Stimulated activated CD8-positive, alpha-beta memory T cell treated with anti-CD3 and anti-CD28 coated beads, Interleukin-4, amount 100 ng/mL, for 24 hours (primary cell): Measurements from ENCODE around the gene TXN.
"Not testable (repeated sequence)": the region's sequence is repeated elsewhere in the genome, so short reads cannot be mapped to it uniquely, and the experiment has no call there.

Experiments
- DNase-seq: peaks from one replicate; pipeline ENCODE4 v3.0.0-alpha.2; 2020; ENCODE audit warnings: low read depth

TXN gene

DNA sequence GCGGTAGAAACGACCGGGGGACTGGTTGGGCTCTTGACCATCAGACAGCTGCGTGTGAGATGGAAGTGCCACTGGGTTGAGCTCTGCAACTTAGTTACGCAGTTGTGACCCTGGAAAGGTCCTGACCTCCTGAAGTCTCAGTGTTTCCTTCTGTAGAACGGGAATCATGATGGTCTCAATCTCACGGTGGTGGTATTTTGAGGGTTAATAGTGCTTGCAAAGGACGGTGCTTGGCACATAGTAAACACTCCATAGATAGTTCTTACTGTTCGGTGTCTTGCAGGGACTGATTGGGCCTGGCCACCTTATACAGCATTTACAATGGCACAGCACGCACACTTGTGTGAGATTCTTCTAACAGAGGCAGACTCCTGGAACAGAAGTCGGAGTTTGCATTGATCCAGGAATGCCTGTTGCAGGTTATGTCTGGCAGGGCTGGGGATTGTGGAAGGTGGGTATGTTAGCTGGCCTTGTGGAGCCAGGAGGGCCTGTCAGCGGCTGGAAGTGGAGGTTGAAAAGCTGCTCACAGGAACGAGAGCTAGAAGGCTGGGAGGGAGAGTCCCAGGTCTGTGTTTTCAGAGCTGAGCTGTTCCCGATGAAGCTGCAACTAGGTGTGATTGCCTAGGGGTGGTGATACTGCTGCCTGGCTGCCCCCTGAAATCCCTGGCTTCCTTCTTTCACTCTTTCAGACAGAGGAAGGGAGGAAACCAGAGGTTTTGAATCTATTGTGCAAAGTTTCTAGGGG lies 962 bp upstream of the TXN start:
- no peak for DNase-seq

DNA sequence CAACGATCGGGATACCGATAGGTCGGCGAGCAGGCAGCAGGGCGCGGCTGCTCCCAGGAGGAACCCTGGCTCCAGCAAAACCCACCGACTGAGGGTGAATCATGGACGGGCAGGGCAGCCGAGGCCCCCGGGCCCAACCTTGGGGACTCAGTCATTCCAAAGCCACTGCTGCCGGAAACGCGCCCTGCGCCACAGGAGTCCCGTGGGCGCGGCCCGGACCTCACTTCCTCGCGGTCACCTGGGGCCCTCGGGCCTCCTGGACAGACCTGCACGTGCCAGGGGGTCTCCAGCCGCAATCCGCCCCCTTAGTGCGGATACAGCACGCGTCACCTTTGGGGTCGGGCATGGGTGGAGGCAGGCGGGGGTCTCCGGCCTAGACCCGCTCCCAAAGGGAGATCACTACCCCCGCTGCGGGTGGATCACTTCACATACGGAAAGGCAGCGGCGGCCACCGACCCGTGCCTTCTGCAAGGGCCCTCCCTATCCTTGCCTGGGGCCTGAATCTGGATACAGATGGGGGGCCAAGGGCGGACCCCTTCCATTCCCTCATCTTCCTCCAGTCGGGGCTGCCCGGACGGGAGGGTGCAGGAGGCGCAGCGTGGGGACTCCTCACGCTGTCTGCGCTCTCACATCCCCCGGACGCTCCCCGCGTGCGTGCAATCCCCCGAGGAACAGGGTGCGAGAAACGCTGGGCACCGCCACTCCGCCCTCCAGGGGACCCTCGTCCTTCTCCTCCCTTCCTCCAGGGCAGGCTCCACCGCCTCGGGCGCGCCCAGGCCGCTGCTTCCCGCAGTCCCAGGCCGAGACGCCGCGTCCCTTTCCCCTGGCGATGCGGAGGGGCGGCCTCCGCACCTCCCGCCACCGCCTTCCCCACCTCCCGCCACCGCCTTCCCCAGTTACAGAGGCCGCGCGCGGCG lies 586 bp downstream of the TXN start:
- DNase-seq = peak; percentile 48

DNA sequence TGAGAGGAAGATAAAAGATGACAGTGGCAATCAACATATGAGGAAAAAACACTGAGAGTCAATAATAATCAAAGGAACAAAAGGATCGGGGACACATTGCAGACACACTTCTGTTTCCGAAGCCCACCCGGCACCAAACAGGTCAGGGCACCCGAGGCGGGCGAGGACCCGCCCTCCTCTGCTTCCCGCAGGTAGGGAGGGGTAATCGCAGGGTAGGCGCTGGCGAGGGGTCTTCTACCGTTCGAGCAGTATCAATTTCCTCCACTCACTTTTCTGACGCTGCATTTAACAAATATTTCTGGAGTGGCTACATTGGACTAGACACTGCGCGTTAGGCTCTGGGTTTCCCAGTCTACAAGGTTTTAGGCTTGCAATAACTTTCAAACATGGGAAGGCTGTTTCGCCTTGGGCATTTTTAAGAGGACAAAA lies 1.3 kb downstream of the TXN start:
- DNase-seq = no peak

DNA sequence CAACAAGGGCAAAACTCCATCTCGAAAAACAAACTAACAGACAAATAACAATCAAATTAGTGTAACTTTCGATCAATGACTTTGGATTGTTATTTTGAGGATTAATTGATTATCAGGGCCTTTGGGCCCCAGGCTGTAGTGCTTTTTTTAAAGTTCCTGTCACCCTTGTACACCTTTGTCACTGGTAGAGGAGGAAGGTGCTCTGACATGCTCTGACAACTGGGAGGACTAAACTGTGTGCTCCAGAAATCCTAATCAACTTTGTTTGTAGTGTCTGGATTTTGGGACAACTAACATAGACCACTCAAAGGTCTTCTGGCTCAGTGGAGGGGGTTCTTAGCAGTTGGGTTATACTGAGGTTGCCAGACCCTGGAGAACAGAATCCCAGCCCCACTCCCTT lies 1.8 kb downstream of the TXN start:
- DNase-seq = no peak

DNA sequence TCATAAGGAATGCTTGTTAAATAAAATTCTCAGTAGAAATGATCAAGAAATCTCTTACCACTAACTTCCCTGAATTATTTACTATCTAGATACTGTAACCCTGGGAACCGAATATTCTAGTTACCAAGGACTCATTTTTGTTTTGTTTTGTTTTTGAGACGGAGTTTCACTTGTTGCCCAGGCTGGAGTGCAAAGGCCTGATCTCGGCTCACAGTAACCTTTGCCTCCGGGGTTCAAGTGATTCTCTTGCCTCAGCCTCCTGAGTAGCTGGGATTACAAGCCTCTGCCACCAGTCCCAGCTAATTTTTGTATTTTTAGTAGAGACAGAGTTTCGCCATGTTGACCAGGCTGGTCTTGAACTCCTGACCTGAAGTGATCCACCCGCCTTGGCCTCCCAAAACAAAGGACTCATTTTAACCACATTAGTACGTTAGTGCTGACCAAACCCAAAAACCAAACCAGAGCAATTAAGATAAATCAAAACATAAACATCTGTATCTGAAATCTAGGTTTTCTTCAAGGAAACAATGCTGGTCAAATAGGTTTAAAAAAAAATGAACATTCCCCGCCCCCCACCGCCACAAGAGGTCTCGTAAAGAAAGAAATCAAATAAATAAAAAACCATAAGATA lies 3.7 kb downstream of the TXN start:
- DNase-seq = no peak

DNA sequence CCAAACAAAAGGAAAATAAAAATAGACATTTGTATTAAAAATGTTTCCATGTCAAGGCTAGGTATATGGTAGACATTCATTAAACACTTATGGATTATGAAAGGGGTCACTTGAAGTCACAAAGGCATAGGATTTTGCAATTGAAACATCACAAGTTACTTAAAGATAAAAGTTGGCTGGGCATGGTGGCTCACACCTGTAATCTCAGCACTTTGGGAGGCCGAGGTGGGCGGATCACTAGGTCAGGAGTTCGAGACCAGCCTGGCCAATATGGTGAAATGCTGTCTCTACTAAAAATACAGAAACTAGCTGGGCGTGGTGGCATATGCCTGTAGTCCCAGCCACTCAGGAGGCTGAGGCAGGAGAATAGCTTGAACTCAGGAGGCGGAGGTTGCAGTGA lies 4.5 kb downstream of the TXN start:
- DNase-seq = not testable (repeated sequence)

DNA sequence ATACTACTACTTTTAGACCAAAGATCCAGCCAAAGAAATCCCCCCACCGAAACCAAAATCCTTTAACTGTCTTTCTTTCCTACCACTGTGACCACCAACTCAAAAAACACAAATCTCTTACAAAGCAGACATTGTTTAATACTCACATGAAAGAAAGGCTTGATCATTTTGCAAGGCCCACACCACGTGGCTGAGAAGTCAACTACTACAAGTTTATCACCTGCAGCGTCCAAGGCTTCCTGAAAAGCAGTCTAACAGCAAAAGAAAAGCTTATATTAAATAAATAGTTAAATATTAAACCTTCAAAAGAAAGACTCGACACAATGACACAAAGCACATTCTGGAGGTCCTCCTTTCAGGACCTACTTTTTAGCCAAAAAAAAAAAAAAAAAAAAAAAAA lies 5.1 kb downstream of the TXN start:
- no peak for DNase-seq

DNA sequence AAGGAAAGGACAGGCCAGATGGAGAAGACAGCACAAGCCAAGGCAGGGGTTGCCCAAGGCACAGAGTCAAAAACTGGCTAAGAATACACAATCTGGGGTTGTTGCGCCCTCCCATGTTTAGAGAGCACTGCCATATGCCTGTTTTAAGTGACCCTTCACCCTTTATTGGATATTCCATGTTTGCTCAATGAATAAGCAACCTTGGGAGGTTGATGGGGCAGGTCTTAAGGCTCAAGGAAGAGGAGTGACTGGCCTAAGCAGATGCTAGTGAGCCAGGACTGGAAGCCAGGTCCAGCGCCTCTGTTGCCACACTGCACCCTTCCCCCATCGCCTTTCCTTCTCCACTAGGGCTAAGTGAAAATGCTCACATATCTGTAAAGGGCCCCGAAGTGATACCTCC lies 6.7 kb downstream of the TXN start:
- DNase-seq = no peak

DNA sequence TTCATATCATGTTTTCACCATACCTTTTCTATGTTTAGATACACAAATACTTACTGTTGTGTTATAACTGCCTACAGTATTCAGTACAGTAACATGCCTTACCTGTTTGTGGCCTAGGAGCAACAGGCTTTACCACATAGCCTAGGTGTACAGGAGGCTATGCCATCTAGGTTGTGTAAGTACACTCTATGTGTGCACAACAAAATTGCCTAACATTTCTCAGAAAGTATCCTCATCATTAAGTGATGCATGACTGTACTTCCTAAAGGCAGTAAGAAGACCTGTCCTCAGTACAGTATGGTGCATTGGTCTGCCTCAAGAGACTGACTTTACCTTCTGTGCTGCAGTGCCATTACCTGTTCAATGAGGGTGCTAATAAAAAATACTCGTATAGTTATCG lies 7.9 kb downstream of the TXN start:
- no peak for DNase-seq

DNA sequence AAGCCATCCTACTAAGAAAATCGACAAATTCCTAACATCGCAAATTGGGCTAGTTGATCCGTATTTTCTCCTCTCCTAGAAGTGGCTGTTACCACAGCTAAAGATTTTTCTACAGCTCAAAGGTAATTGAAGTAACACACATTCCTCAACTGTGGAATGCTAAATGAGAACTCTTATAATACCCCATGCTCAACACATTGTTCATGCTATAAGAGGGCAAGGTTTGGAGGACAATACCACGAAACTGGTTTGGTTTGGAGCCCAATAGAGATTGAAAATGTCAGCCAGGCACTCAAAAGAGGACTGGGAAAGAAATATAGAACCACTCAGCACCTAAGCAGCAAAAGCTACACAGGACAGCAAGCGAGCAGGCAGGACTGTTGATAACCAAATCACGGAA lies 10.1 kb downstream of the TXN start:
- DNase-seq = no peak

DNA sequence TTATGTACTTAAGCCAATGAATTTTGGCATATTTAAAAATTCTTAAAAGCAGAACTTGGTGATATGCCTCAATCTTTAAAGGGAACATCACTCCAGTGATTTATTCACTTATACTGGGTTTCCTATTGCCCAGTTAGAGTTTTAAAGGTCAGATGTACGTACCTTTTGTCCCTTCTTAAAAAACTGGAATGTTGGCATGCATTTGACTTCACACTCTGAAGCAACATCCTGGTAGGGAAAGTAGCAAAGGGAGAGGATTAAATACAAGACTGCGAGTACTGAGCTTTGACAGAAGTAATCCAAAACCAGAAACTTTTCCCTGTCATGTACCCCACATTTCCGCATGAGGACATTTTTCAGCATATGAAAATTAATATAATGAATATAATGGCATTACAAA lies 11.7 kb downstream of the TXN start:
- DNase-seq = no peak

DNA sequence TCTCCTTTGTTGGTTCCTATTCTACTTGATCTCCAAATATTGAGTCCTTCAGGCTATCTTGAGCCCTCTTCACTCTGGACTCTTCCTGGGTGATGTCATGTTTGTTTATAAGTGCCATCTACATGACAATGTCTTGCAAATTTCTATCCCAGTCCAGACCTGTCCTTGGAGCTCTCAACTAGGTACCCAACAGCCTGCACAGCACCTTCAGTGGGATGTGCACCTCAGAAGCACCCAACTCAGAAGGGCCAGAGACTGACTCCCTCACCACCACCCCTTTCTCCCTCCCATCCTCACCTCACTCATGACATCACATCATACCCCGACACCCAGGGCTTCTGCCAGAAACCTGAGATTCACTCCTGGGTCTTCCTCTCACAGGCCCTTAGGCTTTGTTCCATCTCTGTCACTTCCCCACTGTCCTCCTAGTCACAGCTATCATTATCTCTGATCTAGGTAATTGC lies 14.4 kb downstream of the TXN start:
- no peak for DNase-seq

DNA sequence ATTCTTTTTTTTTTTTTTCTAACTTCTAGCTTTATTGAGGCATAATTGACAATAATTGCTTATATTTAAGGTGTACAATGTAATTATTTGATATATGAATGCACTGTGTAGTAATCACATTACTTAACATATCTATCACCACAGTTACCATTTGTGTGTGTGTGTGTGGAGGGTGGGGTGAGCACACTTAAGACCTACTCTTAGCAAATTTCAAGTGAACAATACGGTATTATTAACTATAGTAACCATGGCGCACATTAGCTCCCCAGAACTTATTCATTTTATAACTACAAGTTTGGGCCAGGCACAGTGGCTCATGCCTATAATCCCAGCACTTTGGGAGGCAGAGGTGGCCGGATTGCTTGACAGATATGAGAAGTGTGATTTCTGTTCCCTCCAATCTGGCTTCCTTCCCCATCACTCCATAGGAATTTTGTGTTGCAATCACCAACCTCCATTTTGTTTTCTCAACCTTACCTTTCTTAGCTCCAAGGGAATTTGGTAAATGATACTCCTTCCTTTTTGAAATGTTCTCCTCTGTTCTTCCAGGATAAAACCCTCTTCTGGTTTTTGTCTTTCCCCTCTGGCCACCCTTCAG lies 14.9 kb downstream of the TXN start:
- DNase-seq = no peak

DNA sequence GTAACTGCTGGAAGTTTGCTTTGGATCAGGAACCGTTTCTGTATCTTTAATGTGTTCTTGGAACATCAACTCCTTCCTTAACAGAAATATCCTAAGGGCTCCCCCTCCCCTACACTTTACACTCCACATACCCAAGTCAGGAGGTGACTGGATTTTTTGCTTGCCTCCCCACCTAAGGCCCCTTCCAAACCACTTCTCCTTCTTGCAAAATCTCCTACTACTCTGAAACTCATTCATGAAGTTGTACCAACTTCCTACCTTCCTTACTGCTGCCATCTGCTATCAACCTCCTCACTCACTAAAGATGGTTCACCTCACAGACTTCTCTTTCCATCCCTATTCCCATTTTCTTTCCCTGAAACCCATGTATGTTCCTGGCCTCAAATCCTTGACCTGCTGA lies 16.1 kb downstream of the TXN start:
- DNase-seq = no peak

DNA sequence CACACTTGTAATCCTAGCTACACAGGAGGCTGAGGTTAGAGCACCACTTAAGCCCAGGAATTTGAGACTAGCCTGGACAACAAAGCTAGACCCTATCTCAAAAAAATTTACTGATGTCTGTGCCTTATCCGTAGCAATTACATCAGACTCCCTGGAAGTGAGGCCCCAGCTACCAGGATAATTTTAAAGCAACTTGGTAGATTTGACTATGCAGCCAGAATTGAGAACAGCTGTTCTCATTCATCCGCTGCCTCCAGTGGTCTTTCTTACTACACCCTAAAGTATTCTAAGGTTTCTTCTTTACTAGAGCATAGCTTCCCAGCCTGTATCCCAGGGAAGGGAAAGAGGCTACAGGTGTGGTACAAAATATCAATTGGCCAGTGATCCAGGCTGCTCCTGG lies 28.0 kb downstream of the TXN start:
- DNase-seq = no peak

DNA sequence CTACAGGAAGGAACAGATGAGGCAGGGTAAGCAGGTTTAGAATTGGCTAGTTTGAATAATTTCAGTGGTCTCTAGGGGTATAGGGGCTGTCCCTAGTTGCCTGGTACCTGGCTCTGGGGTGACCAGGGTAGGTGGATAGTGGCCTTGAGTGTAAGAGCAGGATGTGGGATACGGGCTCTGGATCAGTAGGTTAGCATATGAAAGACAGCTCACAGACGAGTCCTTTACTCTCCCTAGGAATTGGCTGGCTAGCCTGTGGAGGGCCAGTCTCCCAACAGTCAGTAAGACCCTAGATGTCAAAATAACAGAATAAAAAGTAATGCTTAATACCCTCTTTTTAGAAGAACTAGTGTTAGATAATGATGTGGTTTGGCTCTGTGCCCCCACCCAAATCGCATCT lies 31.7 kb downstream of the TXN start:
- DNase-seq = no peak

DNA sequence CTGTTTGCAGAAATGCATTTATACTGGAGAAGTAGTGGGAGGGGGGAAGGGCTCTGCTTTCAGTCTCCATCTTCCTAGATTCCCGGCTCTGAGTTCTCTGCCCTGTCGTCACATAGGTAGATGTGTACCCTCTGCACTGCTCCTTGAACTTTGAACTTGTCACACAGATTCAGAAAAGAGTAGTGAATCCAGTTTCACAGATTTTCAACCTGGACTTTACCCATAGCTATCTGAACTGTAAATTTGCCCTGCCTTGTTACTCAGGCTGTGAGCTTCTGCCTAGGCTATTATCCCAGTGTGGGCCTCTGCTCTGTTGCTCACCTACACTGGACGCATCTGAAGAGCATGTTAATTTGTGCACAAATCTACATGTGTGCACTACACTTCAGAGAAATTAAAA lies 35.5 kb downstream of the TXN start:
- no peak for DNase-seq

DNA sequence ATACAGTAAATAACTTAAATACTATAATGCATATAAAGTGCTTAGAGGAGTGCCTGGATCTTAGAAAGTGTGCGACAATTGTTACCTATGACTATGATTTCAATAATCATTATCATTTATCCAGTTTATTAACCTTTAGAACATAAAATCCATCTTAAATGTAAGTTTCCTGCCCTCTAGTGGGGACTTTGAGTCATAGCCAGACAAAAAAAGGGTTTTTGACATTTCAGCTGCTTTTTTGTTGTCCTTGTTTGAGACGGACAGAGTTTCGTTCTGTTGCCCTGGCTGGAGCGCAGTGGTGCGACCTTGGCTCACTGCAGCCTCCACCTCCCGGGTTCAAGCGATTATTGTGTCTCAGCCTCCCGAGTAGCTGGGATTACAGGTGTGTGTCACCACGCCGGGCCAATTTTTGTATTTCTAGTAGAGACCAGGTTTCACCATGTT lies 38.6 kb downstream of the TXN start:
- no peak for DNase-seq

DNA sequence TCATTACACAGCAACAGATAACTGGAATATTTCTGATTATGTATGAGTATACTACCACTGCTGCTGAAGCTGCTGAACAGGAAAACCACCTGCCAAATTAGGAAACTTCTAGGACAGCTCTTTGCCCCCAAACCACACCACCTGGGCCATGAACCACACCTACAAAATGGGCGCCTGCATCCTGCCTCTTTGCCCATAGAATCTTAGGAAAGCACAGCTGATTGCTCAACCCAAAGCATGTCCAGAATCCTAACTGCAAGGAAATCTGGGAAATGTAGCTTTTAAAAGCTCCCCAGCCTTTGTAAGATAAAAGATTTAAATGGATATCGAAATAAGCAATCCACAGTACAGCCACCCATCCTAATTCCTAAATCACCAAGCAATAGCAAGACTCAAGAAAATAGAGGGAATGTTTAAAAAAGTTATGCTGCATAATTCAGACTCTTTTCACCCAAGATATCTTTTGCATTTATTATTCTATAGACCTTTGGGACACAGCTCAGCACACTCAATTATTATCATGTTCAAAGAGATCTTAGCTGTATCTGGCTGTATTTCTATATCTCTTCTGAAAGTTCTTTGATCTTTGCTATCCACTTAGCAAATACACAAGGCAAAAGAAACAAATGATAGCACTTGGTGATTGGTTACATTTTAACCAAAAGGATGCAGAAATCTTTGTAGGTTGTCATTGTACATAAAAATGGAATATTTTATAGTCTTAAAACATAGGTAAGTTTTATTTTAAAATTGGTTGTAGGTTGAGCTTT lies 41.5 kb downstream of the TXN start:
- no peak for DNase-seq

DNA sequence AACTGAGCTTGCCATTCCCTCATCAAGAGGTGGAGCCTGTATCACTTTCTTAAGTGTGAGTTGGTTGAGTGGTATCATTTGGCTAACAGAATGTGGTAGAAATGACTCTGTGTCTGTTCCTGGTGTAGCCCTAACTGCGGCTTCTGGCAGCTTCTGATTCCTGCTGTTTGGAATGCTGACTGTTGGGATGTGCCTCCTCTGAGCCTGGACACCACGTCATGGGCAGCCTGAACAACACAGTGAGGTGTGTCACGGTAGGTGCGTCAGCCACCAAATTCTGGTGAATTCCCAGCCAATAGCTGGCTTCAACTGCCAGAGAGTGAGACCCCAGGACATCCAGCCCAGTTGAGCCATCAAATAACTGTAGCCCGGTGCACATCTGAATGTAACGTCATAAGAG lies 42.2 kb downstream of the TXN start:
- DNase-seq = no peak

DNA sequence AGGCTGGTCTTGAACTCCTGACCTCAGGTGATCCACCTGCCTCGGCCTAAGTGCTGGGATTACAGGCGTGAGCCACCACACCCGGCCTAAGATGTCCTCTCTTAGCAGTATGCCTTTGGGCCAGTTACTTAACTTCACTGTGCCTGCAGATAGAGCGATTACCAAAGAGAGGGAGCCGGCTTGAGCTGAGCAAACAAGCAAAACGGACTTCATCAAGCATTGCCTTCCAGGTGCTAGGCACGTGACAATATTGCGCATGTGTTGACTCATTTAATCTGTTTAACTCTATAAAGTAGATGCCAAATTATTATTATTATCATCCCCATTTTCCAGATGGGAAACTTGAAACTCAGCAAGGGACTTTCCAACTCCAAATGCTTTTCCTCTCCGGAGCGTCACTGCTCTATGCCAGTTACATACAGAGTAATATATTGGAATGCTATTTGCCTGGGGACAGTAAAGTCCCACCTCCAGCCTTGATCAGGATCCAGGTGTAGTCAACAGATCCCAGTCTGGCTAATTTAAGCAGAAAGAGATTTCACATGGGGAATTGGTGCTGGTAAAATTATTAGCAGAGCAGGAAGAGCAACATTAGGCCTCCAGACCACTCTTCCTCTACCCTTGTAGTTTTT lies 42.8 kb downstream of the TXN start:
- no peak for DNase-seq
